ES-I3 (cell line): ENCODE results near the gene CCDC174.

Experiments used
- H3K36me3 ChIP-seq: 2 replicates; pipeline ENCODE4 v1.6.1; 2013; ENCODE audit warnings: mild to moderate bottlenecking, low read length, control low read depth, moderate library complexity; ENCODE audit not compliant: insufficient read depth
- H3K4me1 ChIP-seq: 2 replicates; pipeline ENCODE4 v1.6.1; 2013; ENCODE audit warnings: mild to moderate bottlenecking, control low read depth, low read length; ENCODE audit not compliant: insufficient read depth
- H3K9ac ChIP-seq: 2 replicates; pipeline ENCODE4 v1.6.1; 2013; ENCODE audit warnings: low read depth, mild to moderate bottlenecking, low read length, moderate library complexity
- H3K9me3 ChIP-seq: 2 replicates; pipeline ENCODE4 v1.6.1; 2013; ENCODE audit warnings: mild to moderate bottlenecking, low read length, moderate library complexity; ENCODE audit not compliant: control insufficient read depth, insufficient read depth

CCDC174 gene

GRCh38 chr3:14721126-14721864 is 69.7 kb downstream of the CCDC174 start:
- no peaks in the 10 kb centered on the region for H3K4me1 ChIP-seq
- no peak overlapping the region for H3K9ac ChIP-seq
- H3K36me3 ChIP-seq, result no peaks in the 10 kb centered on the region
- H3K9me3 ChIP-seq, result no peaks in the 10 kb centered on the region
